Smooth muscle cell of the brain vasculature (primary cell): ENCODE data around the gene C6orf62.
"Not testable (repeated sequence)": the region's sequence is repeated elsewhere in the genome, so short reads cannot be mapped to it uniquely, and the experiment has no call there.

Experiments used
- DNase-seq: peaks from one replicate; pipeline ENCODE4 v3.0.0-alpha.2; 2012; ENCODE audit warnings: low read depth, low spot score

Gene C6orf62

DNA sequence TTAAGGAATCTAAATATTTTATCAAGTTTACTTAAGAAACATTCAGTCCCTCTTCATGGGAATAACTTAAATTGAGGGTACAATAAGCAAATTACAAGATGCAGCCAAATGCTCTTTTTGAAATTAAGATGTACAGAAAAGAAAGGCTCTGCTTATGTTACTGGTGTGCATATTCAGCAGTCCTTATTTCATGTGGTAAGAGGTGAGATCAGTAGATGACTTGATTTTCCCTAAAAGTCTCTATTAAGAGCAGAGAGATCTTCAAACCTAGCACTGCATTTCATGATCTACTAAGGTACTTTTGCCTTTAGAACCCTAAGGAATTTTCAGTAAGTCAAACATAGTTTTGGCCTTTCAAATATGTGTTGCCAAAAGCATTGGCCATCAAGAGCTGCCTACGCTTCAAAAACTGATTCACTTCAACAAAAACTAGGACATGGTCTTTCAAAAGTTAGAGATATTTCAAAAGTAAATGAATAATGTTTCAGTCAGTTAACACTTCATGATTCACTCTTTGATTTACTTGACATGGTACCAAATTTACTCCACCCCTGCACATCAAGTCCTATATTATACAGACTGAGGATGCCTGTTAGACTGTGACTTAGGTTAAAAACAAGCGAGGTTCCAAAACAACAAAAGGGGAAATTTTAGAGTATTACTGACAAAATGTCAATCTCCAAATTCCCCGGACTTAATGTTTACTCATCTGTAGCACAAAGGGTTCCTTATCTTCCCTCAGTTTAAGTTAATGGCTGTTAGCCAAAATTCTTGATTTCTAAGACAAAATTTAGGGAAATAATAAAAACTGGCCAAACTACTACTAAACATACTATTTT is 19.2 kb downstream of the C6orf62 start:
- DNase-seq, result no peak

DNA sequence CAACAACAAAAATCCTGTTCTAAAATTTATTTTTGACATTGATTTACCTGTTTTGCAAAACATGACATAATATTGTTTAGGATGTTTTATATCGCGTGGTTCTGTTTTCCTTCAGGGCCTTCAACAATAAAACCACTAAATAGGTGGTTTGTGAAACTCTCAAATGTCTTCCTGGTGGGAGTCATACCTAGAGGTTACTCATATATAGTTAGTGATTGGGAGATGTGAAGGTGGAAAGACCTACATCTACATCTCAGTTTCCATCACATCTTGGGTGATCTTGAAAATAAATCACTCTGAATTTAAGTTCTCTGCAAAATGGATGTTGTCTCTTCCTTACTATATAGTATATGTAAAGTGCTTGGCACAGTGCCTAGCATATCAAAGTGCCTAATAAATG is 22.9 kb downstream of the C6orf62 start:
- no peak for DNase-seq

DNA sequence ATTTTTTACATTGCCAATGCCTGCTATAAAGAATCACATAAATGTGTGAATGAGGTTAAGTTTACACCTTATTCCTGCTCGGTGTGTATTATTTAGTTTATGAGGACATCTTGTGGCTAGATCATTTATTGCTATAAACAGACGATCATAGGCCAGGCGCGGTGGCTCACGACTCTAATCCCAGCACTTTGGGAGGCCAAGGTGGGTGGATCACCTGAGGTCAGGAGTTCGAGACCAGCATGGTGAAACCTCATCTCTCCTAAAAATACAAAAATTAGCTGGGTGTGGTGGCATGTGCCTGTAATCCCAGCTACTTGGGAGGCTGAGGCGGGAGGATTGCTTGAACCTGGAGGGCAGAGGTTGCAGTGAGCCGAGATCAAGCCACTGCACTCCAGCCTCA is 23.3 kb downstream of the C6orf62 start:
- DNase-seq, result not testable (repeated sequence)

DNA sequence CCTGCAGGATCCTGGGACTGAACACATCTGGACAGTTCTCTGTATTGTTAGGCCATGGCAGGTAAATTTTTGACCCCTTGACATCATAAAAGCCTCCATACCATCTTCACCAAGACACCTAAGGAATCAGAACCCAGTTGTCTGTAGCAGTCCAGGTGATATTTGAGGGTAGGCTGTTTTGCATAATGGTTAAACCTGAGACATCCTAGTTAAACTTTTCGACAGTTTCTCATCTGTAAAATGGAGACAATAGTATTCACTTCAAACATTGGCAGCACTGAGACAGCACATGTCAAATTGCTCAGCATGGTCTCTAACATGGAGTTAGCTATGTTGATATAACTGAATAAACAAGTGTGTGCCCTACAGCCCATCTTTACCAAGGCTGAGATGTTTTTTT is 24.8 kb downstream of the C6orf62 start:
- no peak for DNase-seq

DNA sequence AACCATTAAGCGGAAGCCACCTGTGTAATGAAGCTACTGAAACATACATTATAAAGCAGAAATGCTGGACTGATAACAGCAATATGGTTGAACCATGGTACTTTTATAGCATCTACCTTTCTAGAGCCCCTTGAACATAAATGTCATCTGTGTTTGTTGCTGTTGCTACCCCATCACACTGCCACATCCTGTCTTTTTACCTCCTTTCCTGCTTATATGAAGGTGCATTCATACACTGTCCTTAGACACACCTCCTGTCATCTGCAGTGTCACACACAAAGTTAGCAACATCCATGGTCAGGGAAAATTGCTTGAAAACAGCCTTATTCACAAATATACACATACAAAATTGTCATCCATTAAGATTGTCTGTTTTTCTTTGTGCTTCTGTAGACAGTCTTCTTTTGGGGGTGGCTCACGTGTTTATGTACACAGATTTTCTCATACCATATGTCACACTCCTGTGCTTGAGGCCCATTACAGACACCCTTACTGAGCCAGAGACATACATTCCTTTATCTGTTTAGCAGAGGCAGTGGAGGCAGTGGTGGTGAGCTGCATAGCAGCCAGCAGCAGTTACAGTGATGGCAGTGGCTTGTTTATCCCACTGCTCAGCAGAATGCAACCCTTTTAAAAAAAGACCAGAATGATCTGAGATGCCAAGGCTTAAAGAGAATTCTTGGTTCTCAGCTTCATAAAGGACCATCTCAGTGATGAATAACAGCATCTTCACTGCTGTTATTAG is 25.9 kb downstream of the C6orf62 start:
- DNase-seq, result no peak

DNA sequence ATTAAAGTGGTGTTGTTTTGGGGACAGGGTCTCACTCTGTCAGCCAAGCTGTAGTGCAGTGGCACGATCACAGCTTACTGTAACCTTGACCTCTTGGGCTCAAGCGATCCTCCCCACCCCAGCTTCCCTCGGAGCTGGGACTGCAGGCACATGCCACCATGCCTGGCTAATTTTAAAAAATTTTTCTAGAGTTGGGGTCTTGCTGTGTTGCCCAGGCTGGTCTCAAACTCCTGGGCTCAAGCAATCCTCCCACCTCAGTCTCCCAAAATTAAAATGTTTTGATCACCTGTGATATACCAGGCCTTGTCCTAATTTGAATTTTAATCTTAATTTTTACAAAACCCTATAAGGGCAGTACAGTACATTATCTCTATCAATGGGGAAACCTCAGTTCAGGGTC is 26.5 kb downstream of the C6orf62 start:
- no peak for DNase-seq

DNA sequence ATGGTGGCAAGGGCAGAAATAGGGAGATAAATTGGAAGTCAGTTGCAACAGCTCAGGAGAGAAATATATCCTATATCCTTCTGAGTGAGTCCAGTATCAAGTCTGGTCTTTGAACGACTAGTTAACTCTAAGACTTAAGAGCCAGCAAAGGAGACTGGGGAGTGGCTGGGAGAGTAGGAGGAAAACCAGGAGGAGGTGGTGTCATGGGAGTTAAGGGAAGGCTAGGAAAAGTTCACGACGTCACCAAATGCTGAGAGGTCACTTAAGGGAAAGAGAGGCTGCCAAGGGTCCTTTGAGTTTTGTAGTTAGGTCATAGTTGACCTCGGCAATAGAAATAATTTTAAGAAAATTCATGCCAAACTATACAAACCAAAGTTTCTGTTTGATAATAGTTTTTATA is 27.0 kb downstream of the C6orf62 start:
- no peak for DNase-seq

DNA sequence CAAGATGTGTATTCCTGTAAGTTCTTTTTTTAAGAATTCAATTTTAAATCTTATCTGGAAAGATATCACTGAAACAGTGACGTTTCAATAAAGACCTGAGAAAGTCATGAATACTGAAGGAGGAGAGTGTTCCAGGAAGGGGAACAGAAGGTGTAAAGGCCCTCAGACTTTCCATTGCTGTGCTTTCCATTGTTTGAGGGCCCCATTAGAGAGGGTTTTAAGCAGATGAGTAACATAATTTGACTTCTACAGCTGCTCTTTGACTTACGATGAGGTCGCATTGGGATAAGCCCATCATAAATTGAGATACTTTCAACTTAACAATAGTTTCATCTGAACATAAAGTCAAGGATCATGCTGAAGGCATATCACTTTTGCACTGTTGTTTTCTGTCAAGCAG is 27.4 kb downstream of the C6orf62 start:
- no peak for DNase-seq

DNA sequence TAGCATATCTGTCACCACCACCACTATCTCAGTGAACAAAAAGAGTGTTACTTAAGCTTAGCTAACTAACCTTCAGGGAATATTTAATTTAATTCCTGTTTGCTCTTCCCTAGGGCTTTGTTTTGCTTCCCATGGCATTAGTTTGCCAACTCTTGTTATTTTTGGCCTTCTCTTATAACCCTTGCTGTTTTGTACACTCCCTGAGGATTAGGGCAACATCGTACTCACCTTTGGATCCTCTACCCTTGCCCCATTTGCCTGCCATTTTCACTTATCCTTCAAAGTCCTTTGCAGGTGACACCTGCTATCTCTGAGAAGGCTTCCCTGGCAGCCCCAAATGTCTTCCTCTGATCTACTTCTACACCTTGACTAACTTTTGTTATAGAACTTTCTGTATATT is 28.4 kb downstream of the C6orf62 start:
- no peak for DNase-seq

DNA sequence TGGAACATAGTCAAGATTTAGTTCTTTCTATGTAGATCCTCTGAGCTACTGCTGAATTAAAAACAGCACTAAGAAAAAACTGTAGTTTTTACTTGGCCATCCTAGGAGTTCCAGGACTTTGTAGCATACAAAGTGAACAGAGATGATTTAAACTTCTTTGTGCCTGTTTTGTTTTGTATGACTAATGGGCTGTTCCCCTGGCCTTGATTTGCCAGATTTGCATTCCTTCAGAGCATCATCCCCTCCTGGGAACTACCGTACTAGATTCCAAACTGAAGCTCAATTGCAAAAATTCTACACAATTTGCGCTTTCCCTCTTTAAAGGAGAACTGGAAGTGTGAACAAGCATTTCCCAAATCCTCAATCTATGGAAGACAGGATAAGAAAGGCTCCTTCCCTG is 29.0 kb downstream of the C6orf62 start:
- no peak for DNase-seq

DNA sequence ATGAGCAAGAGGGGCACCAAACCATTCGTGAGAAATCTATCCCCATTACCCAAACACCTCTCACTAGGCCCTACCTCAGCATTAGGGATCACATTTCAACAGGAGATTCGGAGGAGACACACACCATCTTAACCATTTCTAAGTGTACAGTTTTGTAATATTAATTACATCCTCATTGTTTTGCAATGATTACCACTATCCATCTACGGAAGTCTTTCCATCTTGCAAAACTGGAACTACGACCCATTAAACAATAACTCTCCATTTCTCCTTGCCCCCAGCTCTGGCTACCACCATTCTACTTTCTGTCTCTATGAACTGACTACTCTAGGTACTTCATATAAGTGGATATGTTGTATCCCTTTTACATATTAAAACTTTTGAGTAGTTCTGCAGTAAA is 32.0 kb downstream of the C6orf62 start:
- DNase-seq, result no peak

DNA sequence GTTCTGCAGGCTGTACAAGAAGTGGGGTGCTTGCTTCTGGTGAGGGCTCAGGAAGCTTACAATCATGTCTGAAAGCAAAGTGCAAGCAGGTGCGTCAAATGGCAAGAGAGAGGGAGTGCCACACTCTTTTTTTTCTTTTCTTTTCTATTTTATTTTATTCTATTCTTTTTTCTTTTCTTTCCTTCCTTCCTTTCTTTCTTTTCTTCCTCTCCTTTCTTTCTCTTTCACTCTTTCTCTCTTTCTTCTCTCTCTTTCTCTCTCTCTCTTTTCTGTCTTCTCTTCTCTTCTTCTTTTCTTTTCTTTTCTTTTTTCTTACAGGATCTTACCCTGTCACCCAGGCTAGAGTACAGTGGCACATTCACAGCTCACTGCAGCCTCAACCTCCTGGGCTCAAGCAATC is 32.5 kb downstream of the C6orf62 start:
- DNase-seq, result no peak

DNA sequence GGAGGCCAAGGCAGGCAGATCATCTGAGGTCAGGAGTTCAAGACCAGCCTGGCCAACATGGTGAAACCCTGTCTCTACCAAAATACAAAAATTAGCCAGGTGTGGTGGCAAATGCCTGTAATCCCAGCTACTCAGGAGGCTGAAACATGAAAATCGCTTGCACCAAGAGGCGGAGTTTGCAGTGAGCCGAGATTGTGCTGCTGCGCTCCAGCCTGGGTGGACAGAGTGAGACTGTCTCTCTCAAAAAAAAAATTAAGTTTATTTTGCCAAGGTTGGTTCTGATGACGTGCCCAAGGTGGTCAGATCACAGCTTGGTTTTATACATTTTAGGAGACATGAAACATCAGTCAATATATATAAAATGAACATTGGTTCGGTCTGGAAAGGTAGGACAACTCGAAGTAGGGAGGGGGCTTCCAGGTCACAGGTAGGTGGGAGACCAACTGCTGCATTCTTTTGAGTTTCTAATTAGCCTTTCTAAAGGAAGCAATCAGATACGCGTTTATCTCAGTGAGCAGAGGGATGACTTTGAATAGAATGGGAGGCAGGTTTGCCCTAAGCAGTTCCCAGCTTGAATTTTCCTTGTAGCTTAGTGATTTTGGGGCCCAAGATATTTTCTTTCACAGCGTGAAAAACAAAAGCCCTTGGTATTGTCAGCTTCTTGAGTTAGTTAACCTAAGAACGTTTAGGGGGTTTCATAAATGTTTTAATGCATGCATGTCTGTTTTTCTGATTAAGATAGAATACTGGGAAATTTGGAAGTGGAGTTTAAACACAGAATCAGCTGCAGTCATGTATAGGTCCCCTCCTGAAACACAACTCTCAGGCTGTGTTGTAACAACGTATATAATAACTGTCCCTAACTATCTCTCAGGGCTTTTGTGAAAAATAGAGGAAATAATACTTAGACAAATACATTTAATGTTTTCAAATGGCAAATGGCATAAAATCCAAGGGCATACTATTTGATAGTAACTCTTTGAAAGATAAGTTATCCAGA is 35.4 kb downstream of the C6orf62 start:
- no peak for DNase-seq

DNA sequence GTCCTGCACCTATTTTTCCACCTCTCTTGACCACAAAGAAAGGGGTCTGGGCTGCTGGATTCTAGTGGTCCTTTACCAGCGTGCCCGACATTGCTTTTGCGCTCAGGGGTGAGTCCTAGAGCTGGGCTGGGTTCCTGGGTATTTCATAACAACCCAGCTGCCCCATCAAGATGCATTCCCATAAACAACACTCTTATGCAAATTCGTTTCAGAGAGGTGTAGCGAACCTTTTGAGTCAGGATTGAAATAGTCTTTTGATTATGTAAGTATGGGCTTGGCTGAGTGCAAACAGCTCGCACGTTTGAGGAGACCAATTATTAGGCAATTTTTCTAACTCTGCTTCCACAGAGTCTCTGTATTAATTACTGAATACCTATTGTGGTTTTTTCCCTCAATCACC is 38.4 kb downstream of the C6orf62 start:
- DNase-seq, result no peak

DNA sequence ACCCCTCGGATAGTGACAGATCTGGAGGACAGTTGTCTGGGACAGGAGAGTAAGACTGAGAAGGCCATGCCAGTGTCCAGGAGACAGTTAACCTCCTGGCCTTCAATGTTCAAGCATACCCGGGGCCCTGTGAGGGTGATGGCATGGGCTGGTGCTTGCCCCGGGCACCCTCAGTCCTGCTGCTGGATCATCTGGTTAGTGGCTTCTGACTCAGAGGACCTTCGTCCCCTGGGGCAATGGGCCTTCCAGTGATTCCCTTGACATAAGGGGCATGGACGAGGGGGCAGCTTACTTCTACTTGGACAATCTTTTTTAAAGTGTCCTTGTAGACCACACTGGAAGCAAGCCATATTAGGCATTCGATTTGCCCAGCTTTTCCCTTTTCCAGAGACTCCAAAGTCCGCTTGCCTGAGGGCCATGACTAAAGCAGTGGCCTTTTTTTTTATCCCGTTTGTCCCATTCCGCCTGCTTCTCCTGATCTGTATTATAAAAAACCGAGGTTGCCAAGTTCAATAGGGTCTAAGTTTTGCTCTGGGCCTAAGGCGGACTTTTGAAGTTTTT is 40.1 kb downstream of the C6orf62 start:
- not testable (repeated sequence) for DNase-seq

DNA sequence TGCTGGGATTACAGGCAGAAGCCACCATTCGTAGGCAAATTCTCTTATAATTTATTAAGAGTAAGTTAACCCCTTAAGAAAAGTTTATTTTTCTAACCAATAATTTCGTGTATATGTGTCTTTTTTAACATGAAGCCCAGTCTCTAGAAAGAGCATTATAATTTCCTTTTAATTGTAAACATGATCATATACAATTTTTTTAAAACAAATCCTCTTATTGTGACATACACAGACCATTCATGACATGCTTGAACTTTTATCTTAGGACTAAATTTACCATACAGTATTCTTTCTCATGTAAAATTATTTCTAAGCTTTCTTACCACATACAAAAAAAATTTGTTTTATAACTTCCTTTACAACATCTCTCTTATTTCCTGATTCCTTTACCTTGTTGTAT is 45.3 kb downstream of the C6orf62 start:
- DNase-seq, result no peak

DNA sequence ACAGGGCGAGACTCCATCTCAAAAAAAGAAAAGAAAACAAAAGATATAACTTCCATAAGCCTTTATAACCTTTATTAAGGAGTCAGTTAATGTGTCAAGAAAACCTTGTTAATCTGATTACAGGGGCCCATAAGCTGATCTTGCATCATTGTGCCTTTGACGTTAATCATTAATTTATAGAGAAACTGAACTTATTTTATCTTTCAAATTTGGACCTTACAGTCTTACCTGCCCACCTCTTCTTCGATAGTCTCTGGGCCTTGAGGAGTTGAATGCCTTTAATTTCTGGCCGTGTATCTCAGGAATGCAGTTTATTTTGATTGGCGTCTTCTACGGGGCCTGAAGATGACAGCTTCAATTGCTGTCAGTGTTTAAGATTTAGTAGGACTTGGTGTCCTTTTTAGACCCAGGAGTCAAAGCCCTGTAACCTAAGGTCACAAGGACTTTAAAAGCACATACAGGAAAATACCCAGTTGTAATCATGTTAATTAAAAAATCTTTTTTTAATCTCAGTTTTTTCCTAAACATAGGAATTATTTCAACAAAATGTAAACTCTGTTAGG is 46.3 kb downstream of the C6orf62 start:
- DNase-seq, result no peak

DNA sequence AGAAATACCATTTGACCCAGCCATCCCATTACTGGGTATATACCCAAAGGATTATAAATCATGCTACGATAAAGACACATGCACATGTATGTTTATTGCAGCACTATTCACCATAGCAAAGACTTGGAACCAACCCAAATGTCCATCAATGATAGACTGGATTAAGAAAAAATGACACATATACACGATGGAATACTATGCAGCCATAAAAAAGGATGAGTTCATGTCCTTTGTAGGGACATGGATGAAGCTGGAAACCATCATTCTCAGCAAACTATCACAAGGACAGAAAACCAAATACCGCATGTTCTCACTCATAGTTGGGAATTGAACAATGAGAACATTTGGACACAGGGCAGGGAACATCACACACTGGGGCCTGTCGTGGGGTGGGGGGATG is 47.9 kb downstream of the C6orf62 start:
- DNase-seq, result not testable (repeated sequence)

DNA sequence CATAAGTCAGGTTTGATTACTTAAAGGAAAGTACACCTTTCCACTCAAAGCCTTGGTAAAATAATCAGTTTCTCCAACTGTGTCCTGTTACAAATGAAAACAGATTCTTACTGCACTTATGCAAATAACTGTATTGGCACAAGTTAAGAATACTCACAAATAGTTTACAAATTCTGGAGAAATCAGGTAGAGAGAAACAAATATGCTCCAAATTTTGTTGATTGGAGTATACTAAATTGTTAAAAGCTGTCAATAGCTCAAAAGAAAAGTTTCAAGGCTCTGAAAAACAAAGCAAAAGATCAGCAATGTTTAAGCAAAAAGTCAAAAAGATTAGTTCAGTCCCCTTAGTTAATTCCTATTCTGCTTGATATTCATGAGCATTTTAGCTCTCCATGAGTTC is 48.5 kb downstream of the C6orf62 start:
- DNase-seq, result not testable (repeated sequence)

DNA sequence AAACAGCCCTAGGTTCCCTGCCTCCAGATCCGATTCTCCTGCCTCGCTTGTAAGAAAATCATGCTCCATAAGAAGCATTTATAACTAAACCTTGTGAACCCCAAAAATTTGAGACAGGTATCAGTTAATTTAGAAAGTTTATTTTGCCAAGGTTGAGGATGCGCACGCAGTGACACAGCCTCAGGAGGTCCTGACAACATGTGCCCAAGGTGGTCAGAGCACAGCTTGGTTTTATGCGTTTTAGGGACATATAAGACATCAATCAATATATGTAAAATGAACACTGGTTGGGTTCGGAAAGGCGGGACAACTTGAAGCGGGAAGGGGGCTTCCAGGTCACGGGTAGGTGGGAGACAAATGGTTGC is 50.0 kb downstream of the C6orf62 start:
- no peak for DNase-seq
